Lung microvascular endothelial cell (primary cell): Measurements from ENCODE around the gene ZEB2. TPM values are rescaled to one million over a fixed set of nuclear protein-coding genes. Genes with fewer than 3 reads are reported as not detected.

Experiments
- DNase-seq, 2 donors: peaks; one replicate each; pipeline versions ENCODE4 v3.0.0 to v3.0.0-alpha.2; 2010; ENCODE audit warnings: low read depth in 2 of 2
- total RNA-seq: library from RNA; depleted of rRNA; stranded (reverse); fragments of >200 nt; gene quantifications from 2 replicates; pipeline ENCODE4 v1.2.1, GENCODE V29; 2014

The ZEB2 gene
- total RNA-seq, 1 donor from 2014 or later, result 0.60 TPM

GRCh38 chr2:144452169-144452988 is 67.5 kb downstream of the ZEB2 start:
- peak; percentile 48 to 73 for DNase-seq

- DNase-seq, result no peak
These were observed 68.5 kb downstream of the ZEB2 start for GRCh38 chr2:144451443-144451842.

GRCh38 chr2:144449028-144449406 is 70.9 kb downstream of the ZEB2 start:
- no peak for DNase-seq

- DNase-seq, result no peak
These were observed 71.4 kb downstream of the ZEB2 start for GRCh38 chr2:144448389-144449027.

GRCh38 chr2:144447535-144447934 is 72.4 kb downstream of the ZEB2 start:
- DNase-seq, result no peak

- no peak for DNase-seq
These were observed 73.8 kb downstream of the ZEB2 start for GRCh38 chr2:144446136-144446535.

GRCh38 chr2:144445196-144445595 is 74.7 kb downstream of the ZEB2 start:
- DNase-seq, result no peak

GRCh38 chr2:144443837-144444817 is 75.8 kb downstream of the ZEB2 start:
- peak in 1 of 2 donors; percentile 19 for DNase-seq

- no peak for DNase-seq
These were observed 78.2 kb downstream of the ZEB2 start for GRCh38 chr2:144441711-144442141.

GRCh38 chr2:144439993-144440392 is 79.9 kb downstream of the ZEB2 start:
- DNase-seq, result no peak

- no peak for DNase-seq
These were observed 80.9 kb downstream of the ZEB2 start for GRCh38 chr2:144438801-144439631.

GRCh38 chr2:144437636-144438035 is 82.3 kb downstream of the ZEB2 start:
- no peak for DNase-seq

GRCh38 chr2:144434425-144435222 is 85.3 kb downstream of the ZEB2 start:
- no peak for DNase-seq

- no peak for DNase-seq
These were observed 87.0 kb downstream of the ZEB2 start for GRCh38 chr2:144432921-144433320.

- DNase-seq, result no peak
These were observed 87.9 kb downstream of the ZEB2 start for GRCh38 chr2:144431998-144432397.

GRCh38 chr2:144431392-144431783 is 88.5 kb downstream of the ZEB2 start:
- DNase-seq, result no peak

GRCh38 chr2:144430722-144431391 is 89.1 kb downstream of the ZEB2 start:
- DNase-seq, result no peak

- no peak for DNase-seq
These were observed 90.4 kb downstream of the ZEB2 start for GRCh38 chr2:144429396-144430112.

GRCh38 chr2:144426981-144427479 is 92.9 kb downstream of the ZEB2 start:
- DNase-seq, result peak; percentile 15 to 91
